ENCODE results near the gene RAPGEF1. TPM values are rescaled to one million over a fixed set of nuclear protein-coding genes. Genes with fewer than 3 reads are reported as not detected.

Gene RAPGEF1
- total RNA-seq, 4 donors from 2014 or later, result 43.0 to 58.3 (median 51.7) TPM

DNA sequence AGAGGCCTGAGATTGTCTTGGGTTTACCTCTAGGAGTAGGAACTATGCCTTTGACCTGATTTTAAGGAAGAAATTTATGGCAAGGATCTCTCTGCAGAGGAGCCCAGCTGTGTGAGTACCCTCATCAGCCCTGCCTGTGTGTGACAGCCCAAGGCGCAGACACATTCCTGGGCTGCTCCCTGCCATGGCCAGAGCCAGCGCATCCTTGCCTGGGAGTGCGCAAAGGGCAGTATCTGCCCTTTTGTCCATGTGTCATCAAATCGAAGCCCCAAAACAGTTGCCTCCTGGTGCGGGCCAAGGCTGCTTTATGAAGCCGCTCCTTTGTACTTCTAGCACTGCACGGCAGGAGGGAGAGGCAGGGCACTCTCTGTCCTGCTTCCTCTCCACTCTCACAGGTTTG is 142.6 kb downstream of the RAPGEF1 start:
- Histone ChIP-seq H3K27me3 (no peaks in the 10 kb centered on the region), H3K4me3 (no peak overlapping the region), H3K36me3 (peaks cover 88% of the 10 kb centered on the region), H3K27ac (no peak overlapping the region), H3K4me1 (no peaks in the 10 kb centered on the region), H3K9me3 (no peaks in the 10 kb centered on the region)
- TF ChIP-seq, protein P1, sequence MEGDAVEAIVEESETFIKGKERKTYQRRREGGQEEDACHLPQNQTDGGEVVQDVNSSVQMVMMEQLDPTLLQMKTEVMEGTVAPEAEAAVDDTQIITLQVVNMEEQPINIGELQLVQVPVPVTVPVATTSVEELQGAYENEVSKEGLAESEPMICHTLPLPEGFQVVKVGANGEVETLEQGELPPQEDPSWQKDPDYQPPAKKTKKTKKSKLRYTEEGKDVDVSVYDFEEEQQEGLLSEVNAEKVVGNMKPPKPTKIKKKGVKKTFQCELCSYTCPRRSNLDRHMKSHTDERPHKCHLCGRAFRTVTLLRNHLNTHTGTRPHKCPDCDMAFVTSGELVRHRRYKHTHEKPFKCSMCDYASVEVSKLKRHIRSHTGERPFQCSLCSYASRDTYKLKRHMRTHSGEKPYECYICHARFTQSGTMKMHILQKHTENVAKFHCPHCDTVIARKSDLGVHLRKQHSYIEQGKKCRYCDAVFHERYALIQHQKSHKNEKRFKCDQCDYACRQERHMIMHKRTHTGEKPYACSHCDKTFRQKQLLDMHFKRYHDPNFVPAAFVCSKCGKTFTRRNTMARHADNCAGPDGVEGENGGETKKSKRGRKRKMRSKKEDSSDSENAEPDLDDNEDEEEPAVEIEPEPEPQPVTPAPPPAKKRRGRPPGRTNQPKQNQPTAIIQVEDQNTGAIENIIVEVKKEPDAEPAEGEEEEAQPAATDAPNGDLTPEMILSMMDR (IDR thresholded peaks at IDR 0.05), result no peak
- TF ChIP-seq EP300 (IDR thresholded peaks at IDR 0.05) (no peak), POLR2AphosphoS5 (IDR thresholded peaks at IDR 0.05) (no peak), POLR2A (IDR thresholded peaks at IDR 0.05) (no peak)
- DNase-seq (ENCODE audit: low spot score in 2 of 2), result no peak
- 96% methylated on average over 7 of the region's 7 CpGs for WGBS

DNA sequence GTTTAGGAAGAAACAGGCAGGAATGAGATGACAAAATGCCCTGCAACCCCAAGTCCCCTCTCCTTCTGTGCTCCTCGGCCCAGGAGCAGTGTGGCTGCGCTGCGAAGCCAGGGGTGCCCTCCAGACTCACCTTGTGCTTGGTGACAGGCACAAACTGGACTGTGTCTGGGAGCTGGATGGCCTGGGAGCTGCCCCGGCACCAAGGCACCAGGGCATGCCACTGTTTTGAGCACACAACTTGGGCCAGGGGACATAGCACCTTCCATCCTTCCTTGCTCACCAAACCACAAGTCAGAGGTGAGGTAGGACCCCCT is 143.5 kb downstream of the RAPGEF1 start:
- TF ChIP-seq POLR2A (IDR thresholded peaks at IDR 0.05), result no peak
- no peak for TF ChIP-seq EP300 (IDR thresholded peaks at IDR 0.05)
- TF ChIP-seq, protein P1 (IDR thresholded peaks at IDR 0.05), result no peak
- no peak for TF ChIP-seq POLR2AphosphoS5 (IDR thresholded peaks at IDR 0.05)
- no peak overlapping the region for H3K27ac ChIP-seq
- H3K4me3 ChIP-seq, result no peak overlapping the region
- H3K36me3 ChIP-seq, result peaks cover 79% of the 10 kb centered on the region
- H3K4me1 ChIP-seq, result no peaks in the 10 kb centered on the region
- WGBS, result no CpG with 5 or more reads among the region's 4 CpGs
- no peaks in the 10 kb centered on the region for H3K27me3 ChIP-seq
- H3K9me3 ChIP-seq, result no peaks in the 10 kb centered on the region
- no peak for DNase-seq (ENCODE audit: low spot score in 2 of 2)

DNA sequence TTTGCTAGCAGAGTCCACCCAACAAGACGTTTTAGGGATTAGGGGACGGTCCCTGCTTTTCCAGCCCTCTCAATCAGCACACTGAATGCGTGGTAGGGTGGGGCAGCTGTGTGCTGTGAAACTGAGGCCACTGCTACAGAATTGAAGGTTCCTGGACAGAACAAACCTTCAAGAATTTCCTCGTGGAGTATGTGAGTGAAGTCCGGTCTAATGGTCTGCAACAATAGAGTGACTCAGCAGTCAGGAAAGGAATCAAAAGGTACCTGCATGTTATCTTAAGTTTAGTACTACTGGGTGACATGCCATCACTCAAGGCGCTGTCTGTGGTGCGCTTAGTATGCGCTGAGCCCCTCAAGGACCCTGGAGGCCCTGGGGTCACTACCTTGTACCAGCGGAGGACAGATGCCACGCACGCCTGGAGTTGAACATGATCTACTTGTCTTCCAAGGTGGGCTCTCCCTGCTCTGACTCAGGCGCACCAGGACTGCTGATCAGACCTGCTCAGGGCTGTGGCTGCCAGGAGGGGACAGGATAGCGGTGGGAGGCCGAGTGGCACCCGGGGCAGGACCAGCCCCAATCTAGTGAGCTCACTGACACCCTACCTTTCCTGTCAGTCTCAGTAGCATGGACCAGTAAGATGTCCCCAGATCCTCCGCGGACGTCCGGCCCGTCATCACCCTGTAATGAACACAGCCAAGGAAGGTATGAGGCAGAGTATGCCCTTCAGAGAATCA is 144.0 kb downstream of the RAPGEF1 start:
- peaks cover 75% of the 10 kb centered on the region for H3K36me3 ChIP-seq
- H3K27ac ChIP-seq, result no peak overlapping the region
- no peaks in the 10 kb centered on the region for H3K4me1 ChIP-seq
- H3K4me3 ChIP-seq, result no peak overlapping the region
- H3K9me3 ChIP-seq, result no peaks in the 10 kb centered on the region
- WGBS, result 90% methylated on average over 12 of the region's 20 CpGs
- no peaks in the 10 kb centered on the region for H3K27me3 ChIP-seq
- TF ChIP-seq POLR2A (IDR thresholded peaks at IDR 0.05) (no peak), POLR2AphosphoS5 (IDR thresholded peaks at IDR 0.05) (no peak), EP300 (IDR thresholded peaks at IDR 0.05) (no peak)
- TF ChIP-seq, protein P1 (IDR thresholded peaks at IDR 0.05), result no peak
- DNase-seq (ENCODE audit: low spot score in 2 of 2), result no peak

DNA sequence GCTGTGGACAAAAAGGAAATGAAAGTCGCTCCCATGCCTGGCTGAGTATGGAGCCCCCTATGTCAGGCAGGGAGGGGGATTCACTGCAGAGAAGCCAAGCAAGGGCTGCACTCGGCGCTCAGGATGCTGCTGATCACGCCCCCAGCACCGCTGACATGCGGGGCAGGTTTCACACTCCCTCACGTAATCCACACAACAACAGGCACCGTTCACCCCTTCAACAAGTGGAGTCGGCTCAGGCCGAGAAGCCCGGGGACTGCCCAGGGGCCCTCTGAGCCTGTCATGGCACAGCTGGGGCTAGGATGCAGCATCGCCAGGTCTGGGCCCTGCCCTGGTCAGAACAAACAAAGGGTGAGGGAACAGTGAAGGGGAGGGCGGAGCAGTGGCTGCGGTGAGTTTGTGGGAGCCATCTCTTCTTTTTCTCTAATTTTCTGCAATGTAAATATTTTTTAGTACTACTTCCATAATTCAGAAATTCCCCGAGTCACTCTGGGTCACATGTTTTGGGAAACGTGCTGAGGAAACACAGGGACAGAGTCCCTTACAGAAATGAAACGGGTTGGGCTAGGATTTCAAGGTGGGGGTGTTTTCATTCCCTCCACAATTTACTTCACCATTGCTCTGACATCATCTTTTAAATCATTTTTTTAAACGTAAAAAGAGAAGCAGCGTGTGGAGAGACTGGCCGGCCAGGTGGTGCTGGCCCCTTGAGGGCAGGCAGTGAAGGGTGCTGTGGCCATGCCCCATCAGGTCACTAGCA is 144.8 kb downstream of the RAPGEF1 start:
- Histone ChIP-seq H3K36me3 (peaks cover 74% of the 10 kb centered on the region), H3K4me3 (no peak overlapping the region), H3K9me3 (no peaks in the 10 kb centered on the region), H3K27ac (no peak overlapping the region), H3K4me1 (no peaks in the 10 kb centered on the region), H3K27me3 (no peaks in the 10 kb centered on the region)
- DNase-seq (ENCODE audit: low spot score in 2 of 2), result no peak
- no peak for TF ChIP-seq POLR2A (IDR thresholded peaks at IDR 0.05)
- TF ChIP-seq, protein P1 (IDR thresholded peaks at IDR 0.05), result no peak
- no peak for TF ChIP-seq POLR2AphosphoS5 (IDR thresholded peaks at IDR 0.05)
- no peak for TF ChIP-seq EP300 (IDR thresholded peaks at IDR 0.05)
- WGBS, result 84% methylated on average over 18 of the region's 20 CpGs

DNA sequence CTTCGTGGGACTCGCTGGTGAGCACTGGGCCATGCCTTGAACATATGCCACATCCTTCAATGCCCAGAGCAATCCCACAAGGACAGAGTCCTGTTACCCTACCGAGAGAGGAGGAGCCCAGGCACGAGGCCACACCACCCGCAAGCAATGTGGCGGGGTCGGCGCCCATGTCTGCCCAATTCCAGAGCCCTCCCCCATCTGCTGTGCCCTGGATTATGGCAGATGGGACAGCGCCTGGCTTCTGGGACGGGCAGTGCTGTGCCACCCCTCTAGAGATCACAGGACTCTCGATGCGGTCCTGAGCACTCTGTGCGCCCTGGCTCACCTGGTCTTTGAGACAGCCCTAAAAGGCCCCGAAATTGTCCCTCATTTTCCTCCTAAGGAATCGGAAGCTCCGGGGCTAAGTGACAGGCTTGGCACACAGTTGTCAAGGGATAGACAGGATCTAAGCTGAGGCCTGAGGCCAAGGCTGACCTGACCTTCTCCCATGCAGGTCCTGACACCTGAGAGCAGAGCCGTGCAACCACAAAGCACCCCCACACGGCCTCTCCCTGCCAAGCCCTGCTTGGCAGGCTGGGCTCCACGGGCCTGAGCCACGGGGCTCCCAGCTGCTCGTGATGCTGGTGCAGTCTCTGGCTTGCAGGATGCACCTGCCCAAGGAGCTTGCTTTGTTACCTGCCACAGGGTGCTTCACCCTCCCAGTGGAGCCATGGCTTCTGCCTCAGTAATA is 145.8 kb downstream of the RAPGEF1 start:
- Histone ChIP-seq H3K27me3 (no peaks in the 10 kb centered on the region), H3K4me3 (no peak overlapping the region), H3K4me1 (no peaks in the 10 kb centered on the region), H3K27ac (no peak overlapping the region), H3K9me3 (no peaks in the 10 kb centered on the region), H3K36me3 (peaks cover 74% of the 10 kb centered on the region)
- DNase-seq (ENCODE audit: low spot score in 2 of 2), result no peak
- 73% methylated on average over 11 of the region's 21 CpGs for WGBS
- TF ChIP-seq POLR2A (IDR thresholded peaks at IDR 0.05), result no peak
- TF ChIP-seq, protein P1 (IDR thresholded peaks at IDR 0.05), result no peak
- TF ChIP-seq POLR2AphosphoS5 (IDR thresholded peaks at IDR 0.05), result no peak
